Hematopoietic multipotent progenitor cell treated with erythropoietin and hydrocortisone succinate and interleukin-3 and kit ligand, for 8 days (in vitro differentiated cells): ENCODE data around the gene AAGAB.
"Not testable (repeated sequence)": the region's sequence is repeated elsewhere in the genome, so short reads cannot be mapped to it uniquely, and the experiment has no call there.

Experiments used
- DNase-seq: peaks from one replicate; pipeline ENCODE4 v3.0.0-alpha.2; 2015

The AAGAB gene

DNA sequence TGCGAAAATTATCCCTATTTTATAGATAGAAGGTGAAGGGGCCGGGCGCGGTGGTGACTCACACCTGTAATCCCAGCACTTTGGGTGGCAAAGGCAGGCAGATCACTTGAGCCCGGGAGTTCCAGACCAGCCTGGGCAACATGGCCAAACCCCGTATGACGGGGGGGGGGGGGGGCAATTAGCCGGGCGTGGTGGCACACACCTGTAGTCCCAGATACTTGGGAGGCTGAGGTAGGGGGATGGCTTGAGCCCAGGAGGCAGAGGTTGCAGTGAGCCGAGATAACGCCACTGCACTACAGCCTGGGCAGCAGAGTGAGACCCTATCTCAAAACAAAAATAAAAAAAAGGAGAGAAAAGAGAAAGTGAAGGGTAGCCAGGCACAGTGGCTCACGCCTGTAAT lies 1.4 kb downstream of the AAGAB start:
- no peak for DNase-seq

- DNase-seq, result no peak
Observed at GRCh38 chr15:67251318-67251717, 3.1 kb downstream of the AAGAB start.

- no peak for DNase-seq
Observed at GRCh38 chr15:67249830-67250229, 4.6 kb downstream of the AAGAB start.

DNA sequence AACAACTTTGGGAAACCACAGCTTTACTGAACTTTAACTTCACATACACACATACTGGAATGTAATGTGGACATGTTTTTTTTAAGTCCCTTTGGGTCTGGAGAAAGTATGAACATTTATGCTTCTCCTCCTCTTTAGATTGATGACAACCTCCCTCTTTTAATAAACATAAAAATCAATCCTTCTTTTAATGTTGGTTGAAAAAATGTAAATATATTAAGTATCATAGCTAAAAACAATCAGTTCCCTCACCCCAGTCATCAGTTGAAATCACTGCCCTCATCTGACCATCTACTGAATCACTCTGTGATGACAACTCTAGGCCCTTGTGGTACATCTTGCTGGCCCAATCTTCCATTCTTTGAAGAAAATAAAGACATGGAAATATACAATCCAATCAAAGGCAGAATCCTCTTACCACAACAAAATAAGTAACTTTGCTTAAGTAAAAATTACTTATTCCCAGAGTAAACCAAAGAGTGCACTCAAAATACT lies 6.4 kb downstream of the AAGAB start:
- DNase-seq, result no peak

DNA sequence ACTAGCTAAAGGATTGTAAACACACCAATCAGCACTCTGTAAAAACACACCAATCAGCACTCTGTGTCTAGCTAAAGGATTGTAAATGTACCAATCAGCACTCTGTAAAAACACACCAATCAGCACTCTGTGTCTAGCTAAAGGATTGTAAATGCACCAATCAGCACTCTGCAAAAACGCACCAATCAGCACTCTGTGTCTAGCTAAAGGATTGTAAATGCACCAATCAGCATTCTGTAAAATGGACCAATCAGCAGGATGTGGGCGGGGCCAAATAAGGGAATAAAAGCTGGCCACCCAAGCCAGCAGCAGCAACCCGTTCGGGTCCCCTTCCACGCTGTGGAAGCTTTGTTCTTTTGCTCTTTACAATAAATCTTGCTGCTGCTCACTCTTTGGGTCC lies 7.9 kb downstream of the AAGAB start:
- DNase-seq, result not testable (repeated sequence)

GRCh38 chr15:67244971-67245478 lies 9.4 kb downstream of the AAGAB start:
- DNase-seq, result no peak

DNA sequence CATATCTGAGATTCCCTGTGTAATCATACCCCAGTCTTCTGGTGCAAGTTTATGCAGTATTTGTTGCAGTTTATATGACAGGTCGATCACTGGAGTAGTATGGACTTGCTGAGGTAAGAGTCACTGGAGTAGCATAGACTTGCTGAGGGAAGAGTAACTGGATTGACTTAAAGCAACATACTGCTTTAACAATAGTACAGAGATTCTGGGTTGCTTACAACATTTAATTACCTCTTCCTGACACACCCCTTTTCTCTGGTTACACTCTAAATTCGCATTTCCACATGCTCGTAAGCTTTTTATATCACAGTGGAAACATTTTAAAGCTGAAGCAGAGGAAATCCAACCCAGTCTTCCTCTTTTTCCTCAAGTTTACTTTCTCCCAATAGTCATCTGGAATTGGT lies 11.8 kb downstream of the AAGAB start:
- DNase-seq, result no peak

GRCh38 chr15:67241132-67241855 lies 13.2 kb downstream of the AAGAB start:
- no peak for DNase-seq

GRCh38 chr15:67240235-67241131 lies 14.0 kb downstream of the AAGAB start:
- DNase-seq, result peak; percentile 31

DNA sequence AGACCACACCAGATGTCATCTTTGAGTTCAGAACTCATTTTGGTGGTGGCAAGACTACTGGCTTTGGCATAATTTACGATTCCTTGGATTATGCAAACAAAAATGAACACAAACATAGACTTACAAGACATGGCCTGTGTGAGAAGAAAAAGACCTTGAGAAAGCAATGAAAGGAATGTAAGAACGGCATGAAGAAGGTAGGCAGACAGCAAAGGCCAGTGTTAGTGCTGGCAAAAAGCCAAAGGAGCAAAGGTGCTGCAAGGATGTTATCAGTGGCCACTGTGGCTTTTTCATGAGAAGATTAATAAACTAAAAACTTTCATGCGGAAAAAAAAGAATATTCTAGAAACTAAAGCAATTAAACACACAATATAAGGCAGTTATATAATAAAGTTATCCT lies 21.9 kb downstream of the AAGAB start:
- no peak for DNase-seq

DNA sequence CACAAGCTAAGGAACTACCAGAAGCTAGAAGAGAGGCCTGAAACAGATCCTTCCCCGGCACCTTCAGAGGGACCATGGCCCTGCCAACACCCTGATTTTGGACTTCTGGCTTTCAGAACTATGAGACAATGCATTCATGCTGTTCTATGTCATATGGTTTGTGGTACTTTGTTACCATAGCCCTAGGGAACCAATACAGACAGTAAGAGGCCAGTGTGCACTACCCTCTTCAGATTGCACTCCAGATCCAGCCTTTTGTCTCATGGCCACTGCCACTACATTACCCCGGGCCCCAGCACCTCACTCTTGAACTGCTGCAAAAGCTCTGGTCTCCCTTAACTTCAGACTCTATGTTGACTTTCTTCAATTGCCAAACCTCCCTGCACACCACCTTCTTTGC lies 24.0 kb downstream of the AAGAB start:
- no peak for DNase-seq

- no peak for DNase-seq
Observed at GRCh38 chr15:67228286-67228685, 26.2 kb downstream of the AAGAB start.

- DNase-seq, result no peak
Observed at GRCh38 chr15:67227846-67228245, 26.6 kb downstream of the AAGAB start.

DNA sequence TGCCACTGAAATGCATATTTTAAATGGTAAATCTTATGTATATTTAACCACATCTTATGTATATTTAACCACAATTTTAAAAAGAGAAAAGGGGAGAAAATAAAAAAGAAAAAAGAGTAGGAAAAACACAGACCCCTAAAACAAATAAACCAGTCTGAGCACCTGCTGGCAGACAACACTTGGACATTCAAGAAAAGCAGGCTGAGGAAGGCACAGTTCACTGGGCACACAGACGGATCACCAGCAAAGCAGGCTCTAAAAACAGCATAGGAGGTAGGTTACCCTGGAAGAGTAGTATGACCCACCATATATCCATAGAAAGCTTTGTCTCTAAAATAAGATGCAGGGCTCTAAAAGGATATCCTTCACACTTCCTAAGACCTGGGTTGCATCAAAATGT lies 27.0 kb downstream of the AAGAB start:
- no peak for DNase-seq

GRCh38 chr15:67225336-67225735 lies 29.1 kb downstream of the AAGAB start:
- no peak for DNase-seq

GRCh38 chr15:67224889-67225288 lies 29.6 kb downstream of the AAGAB start:
- DNase-seq, result no peak

DNA sequence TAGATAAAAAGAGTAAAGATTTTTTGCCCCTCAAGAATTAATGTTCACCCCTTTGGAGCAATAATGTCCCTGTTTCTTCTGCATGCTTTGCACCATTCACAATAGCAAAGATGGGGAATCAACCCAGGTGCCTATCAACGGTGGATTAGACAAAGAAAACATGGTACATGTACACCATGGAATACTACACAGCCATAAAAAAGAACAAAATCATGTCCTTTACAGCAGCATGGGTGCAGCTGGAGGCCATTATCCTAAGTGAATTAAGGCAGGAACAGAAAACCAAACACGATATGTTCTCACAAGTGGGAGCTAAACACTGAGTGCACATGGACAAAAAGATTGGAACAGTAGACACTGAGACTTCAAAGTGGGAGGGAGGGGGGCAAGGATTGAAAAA lies 35.2 kb downstream of the AAGAB start:
- no peak for DNase-seq

DNA sequence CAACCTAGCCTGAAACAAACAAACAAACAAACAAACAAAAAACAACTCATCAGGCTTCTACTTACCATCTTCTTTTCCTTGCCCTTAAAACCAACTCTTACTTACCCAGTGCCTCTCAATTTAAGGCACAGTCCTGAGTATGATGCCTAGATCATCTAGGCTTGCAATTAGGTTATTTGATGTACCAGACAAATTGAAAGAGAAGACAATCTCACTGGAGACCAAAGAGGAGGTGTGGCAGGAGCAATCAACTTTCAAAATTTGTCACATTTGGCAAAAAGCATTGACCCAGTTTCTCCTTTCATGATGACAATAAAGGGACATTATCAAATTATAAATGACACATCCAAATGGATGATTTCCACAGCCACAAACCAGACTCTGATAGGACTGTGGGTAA lies 36.0 kb downstream of the AAGAB start:
- DNase-seq, result no peak

- DNase-seq, result no peak
Observed at GRCh38 chr15:67216859-67217258, 37.6 kb downstream of the AAGAB start.

DNA sequence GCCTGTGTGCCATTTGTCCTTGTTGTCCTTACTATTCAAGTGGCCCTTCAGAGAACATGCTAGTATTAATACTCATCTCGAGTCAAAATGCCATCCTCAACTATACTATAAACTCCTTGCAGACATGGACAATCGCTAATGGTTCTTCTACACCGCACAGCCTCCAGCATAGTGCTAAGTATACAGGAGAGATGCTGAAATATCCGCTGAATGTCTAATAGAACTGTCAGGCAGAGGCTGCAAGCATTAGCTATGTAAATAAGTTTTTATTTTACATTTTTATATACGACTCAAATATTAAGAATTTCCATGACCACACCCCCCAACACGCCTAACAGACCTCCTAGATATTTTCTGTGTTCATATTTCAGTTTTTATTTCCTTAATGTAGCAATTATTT lies 39.4 kb downstream of the AAGAB start:
- DNase-seq, result no peak

DNA sequence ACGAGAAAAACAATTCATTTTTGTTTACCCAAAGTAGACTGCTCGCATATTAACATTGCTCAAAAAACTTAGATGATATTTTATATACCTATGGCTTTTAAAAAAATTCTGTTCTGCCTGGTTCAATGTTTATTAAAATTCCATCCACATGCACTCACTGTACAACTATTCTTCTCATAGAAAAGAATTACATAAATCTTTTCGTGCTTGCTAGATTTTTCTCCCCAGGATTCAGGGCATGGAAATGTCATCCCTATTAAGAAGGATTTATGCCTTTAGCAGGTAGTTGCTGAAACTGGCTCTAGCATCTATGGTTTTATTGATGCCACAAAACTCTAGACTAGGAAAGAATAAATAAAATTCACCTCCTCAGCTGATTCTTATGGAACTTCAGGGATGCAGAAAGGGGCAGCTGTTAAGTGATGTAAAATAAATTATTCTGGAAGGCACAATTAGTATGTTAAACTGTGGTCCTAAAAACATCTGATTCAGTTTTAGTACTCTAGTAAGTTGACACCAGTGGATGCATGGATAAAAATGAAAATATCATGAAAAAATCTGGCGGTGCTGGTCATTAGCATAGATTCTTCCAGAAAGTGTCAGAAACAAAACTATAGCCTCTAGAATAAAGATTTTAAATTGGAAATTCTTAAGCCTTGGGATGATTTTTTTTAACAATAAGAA lies 41.6 kb downstream of the AAGAB start:
- no peak for DNase-seq

DNA sequence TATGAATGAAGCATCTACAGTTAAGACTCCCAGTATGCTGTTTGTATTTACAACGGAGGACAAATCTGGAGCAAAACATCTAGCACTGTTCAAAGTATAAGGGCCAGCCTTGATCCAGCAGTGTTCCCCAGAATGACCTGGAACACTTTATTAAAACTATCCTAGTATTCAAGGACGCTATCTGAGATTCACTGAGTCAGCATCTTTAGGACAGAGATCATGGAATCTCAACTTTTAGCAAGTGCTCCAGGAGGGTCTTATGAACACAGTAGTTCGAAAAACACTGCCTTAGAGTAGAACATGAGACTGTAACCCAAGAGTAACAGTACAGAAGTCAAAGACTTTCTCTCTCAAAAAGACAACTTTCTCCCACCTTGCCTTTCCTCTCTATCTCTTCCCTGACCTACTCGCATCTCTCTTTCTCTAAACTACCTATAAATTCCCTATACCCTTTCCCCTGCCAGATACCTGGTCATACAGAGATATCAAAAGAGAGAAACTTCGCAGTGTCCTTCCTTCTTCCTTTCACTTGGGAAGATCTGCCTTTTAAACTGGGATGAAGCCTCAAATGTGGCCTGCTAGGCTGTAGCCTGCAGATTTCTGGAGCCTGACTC lies 43.8 kb downstream of the AAGAB start:
- DNase-seq, result no peak

GRCh38 chr15:67208396-67208795 lies 46.1 kb downstream of the AAGAB start:
- peak; percentile 72 for DNase-seq
